NOMO-1 treated with dmso at 0.1 percent for 144 hours (cell line): ENCODE measurements around the gene TKTL1.
"Not testable (repeated sequence)": the region's sequence is repeated elsewhere in the genome, so short reads cannot be mapped to it uniquely, and the experiment has no call there.

Source experiments
- DNase-seq: peaks from one replicate; lab custom pipeline; 2025; ENCODE audit not compliant: unreplicated experiment; lab: John Stamatoyannopoulos, UW

The TKTL1 gene

DNA sequence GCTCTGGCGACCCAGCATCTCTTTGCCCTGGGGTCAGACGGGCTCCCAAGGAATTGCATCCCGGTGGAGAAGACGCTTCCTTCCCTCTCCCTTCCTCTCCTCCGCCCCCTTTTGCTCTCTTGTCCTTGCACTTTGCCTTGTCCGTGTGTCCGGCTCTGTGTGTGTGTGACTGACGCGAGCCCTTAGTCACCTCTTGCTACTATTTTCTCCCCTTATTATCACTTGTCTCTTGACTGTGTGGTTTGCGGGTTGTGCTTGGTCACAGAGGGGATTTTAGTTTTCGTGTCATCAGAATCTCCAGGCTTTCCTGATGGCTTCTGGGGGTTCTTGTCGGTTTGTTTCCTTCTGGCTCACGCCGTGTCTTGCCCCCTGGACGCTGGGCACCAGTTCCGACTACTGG lies 47.5 kb downstream of the TKTL1 start:
- DNase-seq = not testable (repeated sequence)

DNA sequence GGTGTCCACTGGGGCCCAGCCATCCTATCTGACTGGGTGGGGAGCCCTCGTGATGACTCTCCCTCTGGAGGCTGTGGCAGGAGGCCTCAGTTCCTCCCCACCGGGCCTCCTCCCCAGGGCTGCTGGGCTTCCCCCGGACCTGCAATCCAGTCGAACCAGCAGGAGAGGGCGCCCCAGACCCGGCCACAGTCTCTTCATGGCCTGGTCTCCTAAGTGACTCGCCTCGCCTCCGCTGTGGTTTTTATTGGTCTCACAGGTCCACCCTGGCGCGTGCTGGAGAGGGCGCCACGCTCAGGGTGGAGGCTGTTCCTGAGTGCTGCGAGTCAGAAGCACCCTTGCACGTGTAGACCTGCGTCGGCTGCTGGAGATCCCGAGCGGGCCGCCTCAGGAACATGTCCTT lies 48.0 kb downstream of the TKTL1 start:
- not testable (repeated sequence) for DNase-seq

DNA sequence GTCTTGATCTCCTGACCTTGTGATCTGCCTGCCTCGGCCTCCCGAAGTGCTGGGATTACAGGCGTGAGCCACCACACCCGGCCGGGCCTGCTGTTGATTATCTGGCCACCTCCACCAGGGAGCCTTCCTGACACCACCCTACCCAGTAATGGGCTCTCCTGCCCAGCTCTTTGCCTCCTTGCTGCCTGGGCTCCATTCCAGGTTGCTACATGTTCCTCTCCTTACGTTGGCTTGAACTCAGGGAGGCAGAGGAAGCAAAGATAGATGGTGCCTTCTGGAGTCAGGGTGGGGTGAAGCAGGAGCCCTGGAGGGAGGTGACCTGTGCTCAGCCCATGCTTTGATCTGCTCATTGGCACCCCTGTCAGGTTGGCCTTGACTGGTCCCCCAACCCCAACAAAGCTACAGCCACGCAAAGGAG lies 52.5 kb downstream of the TKTL1 start:
- no peak for DNase-seq

DNA sequence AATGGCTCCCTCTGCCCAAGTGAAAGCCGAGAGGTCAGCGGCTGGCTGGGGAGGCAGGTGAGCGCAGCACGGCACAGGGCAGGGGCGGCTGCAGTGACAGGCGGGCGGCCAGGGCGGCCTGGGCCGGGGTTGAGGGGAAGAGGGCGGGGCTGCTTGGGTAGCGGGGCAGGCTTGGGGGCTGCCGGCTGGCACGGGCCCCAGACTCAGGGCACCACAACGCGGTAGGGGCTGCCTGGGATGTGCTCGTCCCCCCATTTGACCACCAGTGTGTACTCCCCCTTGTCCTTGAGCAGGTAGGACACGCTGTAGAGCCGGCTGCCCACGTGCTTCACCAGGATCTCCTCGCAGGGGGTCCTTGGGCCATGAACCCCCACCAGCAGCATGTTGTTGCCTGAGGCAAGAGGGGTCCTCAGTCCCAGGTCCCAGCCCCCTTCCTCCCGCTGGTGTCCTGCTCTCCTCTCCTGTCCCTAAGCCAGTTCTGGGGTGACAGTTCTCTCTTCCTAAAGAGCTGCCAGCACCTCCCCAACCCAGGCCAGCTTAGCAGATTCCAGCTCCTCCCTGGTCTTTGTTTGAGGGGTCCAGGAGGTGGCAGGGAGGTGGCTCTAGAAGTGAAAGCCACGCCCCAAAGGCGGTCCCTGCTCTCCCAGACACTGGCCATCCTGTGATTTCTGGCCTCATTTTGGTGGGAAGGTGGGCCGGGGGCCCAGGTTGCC lies 53.2 kb downstream of the TKTL1 start:
- no peak for DNase-seq

DNA sequence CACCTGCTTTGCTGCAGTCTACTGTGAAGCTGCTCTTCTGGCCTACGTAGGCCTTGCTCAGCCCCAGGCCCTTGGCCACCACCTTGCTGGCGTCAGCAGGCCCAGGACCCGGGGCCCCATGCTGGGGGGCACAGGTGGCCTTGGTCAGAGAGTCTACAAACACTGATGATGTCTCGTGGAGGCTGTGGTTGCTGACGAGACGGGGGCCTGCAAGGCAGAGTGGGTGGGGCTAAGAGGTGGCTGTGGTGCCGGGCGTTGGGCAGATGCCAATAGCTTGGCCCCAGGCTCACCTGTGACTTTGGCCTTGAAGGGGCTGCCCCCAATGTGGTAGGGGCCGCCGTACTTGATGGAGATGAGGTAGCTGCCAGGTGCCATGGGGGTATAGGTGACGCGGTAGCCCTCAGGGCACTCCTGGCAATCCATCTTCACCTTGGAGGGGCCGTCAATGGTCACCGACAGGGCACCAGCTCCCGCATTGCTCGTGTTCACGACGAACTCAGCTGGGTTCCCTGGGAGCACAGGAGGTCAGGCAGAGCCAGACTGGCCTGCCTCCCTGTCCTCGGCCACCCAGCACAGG lies 53.9 kb downstream of the TKTL1 start:
- no peak for DNase-seq

DNA sequence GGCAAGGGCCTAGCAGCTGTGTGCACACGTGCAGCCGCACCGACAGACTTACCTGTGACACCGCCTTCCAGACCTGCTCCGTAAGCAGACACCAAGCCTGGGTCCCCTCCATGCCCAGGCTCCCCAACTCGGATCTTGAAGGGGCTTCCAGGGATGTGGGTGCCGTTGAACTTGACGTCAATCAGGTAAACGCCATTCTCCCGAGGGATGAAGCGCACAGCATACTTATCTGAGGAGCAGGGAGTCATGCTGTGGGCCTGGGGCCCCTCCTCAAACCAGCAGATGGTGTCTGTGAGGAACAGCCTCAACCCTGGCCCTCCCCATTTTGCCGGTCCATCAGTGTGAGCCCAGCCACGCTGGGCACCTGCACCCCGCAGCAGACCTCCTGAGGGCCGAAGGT lies 54.4 kb downstream of the TKTL1 start:
- no peak for DNase-seq

DNA sequence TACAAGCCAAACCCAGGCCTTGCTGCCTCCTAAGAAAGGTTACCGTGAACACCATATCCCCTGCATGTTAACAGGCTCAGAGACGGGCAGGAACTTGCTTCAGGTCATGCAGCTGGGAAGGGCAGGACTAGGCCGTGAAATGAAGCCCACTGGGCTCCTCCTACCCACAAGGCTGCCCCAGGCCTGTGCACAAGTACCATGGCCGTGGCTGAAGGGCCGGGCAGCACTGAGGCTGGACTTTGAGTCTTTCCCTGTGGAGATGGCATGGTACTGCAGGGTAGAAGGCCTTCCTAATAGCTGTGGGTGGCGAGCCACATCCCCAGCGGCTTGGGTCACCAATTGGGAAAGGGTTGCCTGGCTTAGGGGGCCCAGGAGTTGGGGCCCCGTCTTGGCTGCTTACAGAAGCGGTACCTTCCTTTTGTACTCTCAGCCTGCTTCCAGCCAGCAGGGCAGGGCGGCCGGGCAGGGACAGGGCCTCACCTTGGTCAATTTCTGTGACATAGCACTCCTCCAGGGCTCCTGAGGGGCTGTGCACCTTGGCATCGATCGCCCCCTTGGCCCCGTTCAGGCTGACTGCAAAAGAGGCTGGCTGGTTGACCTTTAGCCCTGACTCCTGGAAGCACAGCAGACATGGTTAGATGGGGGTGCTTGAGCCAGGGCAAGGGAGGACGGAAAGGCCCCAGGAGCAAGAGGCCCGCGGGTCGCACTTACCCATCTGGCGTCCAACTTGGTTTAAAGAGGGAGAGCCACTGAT lies 55.0 kb downstream of the TKTL1 start:
- DNase-seq = no peak

DNA sequence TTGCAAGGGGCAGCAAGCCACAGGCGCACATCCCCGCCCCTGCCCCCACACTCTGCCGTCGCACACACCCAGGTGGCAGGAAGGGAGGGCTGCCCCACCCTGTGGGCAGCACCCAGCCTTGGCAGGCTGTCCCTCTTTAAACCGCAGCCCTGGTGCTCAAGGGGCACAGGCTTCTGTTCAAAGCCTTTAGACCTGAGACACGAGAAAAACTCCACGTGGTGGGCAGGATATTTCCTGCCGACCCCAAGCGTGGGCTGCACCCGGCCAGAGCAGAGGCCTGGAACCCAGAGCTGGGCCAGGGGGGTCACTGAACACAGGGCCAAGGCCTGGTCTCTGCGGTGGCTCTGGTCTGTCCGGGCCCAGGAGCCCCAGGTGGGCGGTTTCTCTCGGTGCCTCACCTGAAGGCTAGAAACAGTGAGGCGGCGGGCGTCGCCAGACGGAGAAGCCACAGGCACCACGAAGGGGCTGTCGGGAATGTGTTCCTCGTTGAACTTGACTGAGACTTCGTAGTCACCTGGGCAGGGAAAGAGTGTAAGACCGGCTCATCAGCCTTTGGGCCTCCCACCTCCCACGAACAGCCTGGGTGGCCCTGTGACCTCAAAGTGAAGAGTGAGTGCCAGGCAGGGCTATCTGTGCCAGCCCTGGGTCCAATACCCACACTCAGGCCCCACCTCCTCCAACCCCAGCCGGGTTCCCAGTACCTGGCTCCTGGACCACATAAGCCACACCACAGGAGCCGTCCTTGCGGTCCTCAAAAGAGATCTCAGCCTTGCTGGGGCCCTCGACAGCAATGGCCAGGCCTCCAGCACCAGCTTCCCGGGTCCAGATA lies 55.8 kb downstream of the TKTL1 start:
- DNase-seq = no peak

DNA sequence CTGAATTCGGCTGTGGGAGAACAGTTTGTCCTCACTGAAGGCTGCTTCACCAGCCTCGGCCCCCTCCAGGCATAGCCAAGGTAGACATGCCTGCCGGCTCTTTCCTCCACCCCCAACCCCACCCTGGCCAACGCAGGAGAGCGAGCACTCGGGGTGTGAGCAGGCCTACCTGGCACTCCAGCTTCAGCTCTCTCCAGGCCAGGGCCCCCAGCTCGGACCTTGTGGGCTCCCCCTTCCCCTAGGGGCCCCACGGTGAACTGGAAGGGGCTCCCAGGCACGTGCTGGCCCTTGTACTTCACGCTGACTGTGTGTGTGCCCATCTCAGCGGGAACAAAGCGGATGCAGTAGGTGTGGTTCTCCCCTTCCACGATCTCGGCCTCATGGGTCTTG lies 56.4 kb downstream of the TKTL1 start:
- no peak for DNase-seq

DNA sequence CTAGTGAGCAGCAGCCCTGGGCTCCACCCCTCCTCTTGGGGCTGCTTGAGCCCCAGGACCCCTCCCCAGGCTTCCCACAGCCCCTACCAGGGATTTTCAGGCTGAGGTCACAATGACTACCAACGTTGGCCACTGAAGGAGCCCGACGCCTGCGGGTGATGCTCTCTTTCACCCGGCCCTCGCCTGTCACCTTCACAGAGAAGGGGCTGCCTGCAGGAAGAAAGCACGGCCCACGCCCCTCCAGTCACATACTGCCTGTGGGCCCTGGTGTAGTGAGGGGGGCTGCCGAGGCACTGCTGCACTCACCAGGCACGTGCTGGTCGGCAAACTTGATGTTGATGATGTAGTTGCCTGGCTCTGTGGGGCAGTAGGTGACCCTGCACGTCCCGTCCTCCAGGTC lies 56.9 kb downstream of the TKTL1 start:
- DNase-seq = no peak

DNA sequence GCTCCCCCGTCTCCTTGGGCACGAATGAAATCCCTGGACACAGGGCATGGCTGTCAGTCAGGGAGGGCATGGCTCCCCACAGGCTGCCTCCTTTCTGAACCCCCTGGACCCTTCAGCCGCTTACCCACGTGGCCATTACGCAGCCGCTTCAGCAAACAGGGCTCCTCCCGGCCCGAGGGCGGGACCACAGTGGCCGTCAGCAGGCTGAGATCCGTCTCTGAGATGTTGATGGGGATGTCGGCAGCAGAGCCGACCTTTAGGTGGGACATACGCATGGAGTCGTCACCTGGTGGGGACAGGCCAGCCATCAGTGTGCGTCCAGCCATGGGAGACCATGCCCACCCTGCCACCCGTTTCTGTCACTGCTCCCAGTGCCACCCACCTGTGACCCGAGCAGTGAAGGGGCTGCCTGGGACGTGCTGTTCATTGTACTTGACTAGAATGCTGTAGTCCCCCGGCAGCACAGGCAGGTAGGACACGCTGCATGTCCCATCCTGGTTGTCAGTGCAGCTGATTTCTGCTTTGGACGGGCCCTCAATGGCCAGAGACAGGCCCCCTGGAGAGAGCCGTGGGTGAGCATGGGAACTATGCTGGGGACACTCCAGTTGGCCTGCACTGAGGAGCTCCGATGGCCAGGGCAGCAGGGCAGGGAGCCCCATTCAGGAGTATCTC lies 57.7 kb downstream of the TKTL1 start:
- no peak for DNase-seq

DNA sequence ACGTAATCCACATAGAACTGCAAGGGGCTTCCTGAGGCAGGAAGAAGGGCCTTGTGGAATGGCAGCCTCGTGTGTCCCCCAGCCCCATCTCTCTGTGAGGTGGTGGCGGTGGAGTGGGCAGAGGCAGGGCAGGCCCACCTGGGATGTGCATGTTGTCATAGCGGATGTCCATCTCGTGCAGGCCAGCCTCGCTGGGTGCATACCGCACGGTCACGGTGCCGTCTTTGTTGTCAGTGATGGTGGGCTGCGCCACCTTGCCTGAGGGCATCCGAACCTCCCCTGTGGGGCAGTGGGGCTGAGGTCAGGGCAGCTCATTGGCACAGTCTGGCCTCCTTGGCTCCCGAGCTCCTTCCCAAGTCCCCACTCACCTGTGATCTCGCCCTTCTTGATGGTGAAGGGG lies 58.4 kb downstream of the TKTL1 start:
- DNase-seq = no peak

DNA sequence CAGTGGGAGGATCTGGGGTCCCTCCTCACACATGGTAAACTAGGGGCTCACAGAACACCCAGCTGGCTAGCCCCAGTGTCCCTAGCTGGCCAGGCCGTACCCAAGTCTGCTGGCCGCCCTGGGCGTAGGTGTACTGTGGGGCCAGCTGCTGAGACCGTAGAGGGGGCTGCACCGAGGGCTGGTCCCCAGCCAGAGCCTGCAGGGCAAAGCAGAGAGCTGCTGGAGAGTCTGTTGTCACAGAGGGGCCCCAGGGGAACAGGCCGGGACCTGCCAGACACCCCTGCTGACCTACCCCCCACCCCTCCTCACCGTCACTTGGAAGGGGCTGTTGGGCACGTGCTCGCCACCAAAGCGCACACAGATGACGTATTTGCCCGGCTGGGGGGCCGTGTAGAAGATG lies 58.9 kb downstream of the TKTL1 start:
- no peak for DNase-seq

DNA sequence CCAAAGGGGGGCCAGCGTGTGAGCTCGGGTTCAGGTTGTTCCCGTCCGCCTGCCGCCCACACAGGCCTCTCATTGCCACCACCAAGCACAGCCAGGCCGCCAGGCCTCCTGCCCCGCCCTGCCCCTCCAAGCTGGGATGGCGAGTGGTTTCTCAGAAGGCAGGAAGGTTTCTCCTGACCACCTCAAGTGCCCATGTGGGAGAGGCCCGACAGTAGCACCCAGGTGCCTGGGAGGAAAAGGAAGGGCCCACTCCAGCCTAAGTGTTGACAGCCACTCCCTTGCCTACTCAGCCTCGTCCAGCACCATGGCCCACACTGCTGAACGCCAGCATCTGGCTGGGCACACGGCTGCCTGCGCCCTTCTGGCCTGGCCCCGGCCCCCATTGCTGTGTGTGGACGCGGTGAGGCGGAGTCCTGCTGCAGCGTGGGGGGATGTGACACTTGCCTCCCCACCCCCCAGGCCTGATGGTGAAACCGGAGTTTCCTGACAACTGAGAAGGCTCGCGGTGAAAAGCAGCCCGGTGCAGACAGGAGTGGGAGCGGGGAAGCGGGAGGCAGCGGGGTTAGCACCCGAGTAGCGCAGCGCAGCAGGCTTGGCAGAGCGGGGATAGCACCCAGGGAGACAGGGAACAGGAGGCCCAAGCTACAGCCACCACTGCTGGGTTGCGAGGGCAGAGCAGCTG lies 59.6 kb downstream of the TKTL1 start:
- no peak for DNase-seq

DNA sequence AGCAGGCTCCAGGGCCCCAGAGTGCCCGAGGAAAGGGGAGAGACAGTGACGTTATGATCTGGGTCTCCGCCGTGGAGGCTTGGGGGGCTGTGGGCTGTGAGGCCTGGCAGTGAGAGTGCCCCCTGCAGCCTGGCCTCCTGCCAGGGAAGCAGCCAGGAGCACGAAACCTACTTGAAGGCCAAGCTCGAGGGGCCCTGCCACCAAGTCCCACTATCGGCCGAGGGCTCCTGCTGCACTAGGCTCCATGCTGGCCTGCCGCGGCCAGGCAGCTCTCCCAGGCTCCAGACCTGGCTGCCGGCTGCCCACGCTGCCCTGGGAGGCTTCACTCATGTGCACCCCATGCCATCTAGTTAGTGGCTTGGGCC lies 60.2 kb downstream of the TKTL1 start:
- DNase-seq = no peak

DNA sequence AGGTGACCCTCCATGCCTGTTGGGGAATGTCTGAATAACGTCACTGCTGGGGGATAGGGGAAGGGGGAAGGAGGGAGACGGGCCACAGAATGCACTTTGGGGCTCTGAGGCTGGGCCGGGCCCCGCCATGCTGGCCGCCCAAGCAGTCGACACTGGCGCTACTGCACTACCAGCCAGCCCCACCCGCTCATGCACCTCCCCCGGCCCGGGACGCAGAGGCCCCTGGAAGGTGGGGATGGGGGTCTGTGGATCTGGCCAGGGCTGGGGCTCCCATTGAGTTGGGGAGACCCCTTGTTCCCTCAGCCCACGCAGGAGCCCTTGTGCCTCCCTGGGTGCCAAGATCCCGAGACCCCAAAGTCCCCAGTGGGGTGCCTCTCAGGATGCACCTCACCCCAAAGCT lies 61.0 kb downstream of the TKTL1 start:
- no peak for DNase-seq

DNA sequence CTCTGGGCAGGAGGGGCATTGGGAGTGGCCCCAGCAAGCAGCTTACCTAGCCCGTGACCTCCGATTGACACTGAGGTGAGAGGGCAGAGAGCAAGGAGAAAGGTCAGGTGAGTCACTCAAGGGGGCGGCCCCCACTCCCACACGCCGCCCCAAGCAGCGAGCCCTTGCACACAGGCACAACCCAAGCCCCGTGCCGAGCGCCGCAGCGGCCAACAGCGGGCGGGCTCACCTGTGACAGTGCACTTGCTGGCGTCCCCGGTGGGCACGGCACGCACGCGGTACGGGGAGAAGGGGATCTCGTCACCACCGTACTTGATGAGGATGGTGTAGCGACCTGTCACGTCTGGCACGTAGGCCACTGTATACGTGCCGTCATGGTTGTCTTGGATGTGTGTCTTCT lies 61.6 kb downstream of the TKTL1 start:
- no peak for DNase-seq

DNA sequence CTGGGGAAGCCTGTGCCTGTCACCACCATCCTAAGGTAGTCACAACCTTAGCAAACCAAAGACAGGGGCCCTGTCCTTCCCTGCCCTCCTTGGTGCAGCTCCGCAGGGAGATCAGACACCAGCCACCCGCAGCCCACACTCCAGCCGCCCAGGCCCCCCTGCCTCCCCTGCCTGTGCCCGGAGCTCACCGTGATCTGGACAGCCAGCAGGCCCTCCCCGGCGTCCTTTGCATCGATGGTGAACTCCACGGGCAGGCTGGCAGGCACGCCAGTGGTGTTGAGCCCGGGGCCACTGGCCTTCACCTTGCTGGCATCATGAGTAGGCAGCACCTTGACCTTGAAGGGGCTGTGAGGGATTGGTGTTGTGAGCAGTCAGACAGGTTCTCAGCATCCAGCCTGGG lies 62.4 kb downstream of the TKTL1 start:
- no peak for DNase-seq

DNA sequence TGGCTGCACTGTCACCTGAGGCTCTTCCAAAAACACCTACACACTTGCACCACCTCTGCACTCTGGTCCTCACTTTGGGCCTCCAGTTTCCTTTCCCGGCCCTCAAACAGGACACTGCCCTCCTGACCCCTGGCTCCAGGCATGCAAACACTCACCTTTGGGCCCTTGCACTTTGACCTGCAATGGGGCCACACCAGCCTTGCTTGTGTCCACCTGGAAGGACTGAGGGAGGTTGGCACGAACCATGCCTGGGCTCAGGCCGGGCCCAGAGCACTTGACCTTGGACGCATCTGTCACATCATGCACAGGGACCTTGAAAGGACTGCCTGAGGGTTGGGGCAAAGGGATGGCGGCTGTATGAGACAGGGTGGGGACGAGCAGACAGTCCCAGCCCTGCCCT lies 63.2 kb downstream of the TKTL1 start:
- DNase-seq = no peak

DNA sequence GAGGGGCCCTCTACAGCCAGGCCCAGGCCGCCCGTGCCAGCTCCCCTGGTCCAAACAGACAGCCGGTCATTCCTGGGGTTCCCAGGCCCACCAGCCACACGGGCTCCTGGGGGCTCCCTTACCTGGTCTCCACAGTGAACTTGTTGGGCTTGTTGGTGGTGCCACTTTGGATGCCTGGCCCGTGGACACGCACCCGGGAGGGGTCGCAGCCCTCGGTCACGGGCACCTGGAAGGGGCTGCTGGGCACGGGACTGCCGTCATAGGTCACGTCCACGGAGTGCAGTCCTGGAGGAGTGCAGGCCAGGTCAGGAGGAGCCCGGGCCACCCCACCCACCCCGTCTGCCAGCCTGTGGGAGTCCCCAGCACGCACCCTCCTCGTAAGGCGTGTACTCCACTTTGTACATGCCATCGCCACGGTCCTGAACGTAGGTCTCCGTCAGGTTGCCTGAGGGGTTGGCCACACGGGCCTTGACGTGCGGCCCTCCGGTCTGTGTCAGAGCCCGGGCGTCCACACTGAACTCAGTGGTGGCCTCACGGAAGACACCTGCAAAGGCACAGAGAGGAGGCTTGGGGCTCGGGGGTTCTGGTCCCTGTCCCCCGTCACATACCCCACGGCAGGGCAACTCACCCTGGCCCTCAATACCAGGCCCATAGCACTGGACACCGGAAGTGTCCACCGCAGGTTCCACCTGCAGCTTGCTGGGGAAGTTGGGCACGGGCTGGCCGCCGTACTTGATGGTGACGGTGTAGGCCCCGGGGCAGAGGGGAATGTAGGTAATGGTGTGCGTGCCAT lies 64.0 kb downstream of the TKTL1 start:
- DNase-seq = no peak
